ENCODE data around the gene GPR12. TPM values are rescaled to one million over a fixed set of nuclear protein-coding genes. Genes with fewer than 3 reads are reported as not detected.

The GPR12 gene
- total RNA-seq, 1 donor from 2014 or later: not detected

GRCh38 chr13:26708007-26708297 is 52.6 kb downstream of the GPR12 start:
- Histone ChIP-seq H3K4me3 (ENCODE audit: low read length in 3 of 3) (no peak overlapping the region), H3K27me3 (ENCODE audit: control insufficient read depth in 3 of 3, insufficient read depth in 3 of 3, low read length in 3 of 3) (peaks cover 2 to 10% (median 8%) of the 10 kb centered on the region in 3 donors), H3K36me3 (ENCODE audit: control insufficient read depth in 3 of 3, insufficient read depth in 3 of 3, low read length in 3 of 3) (no peaks in the 10 kb centered on the region), H3K27ac (ENCODE audit: low read depth, low read length) (no peak overlapping the region), H3K4me1 (ENCODE audit: control insufficient read depth in 3 of 3, insufficient read depth in 3 of 3, low read length in 3 of 3) (no peaks in the 10 kb centered on the region), H3K9ac (ENCODE audit: low read depth in 1 of 3, low read length in 3 of 3) (no peak overlapping the region), H3K9me3 (ENCODE audit: control insufficient read depth in 3 of 3, low read length in 3 of 3) (no peaks in the 10 kb centered on the region)

GRCh38 chr13:26707122-26708006 is 53.2 kb downstream of the GPR12 start:
- Histone ChIP-seq H3K9me3 (ENCODE audit: control insufficient read depth in 3 of 3, low read length in 3 of 3) (no peaks in the 10 kb centered on the region), H3K36me3 (ENCODE audit: control insufficient read depth in 3 of 3, insufficient read depth in 3 of 3, low read length in 3 of 3) (no peaks in the 10 kb centered on the region), H3K4me3 (ENCODE audit: low read length in 3 of 3) (no peak overlapping the region), H3K9ac (ENCODE audit: low read depth in 1 of 3, low read length in 3 of 3) (no peak overlapping the region), H3K4me1 (ENCODE audit: control insufficient read depth in 3 of 3, insufficient read depth in 3 of 3, low read length in 3 of 3) (no peaks in the 10 kb centered on the region), H3K27me3 (ENCODE audit: control insufficient read depth in 3 of 3, insufficient read depth in 3 of 3, low read length in 3 of 3) (peaks cover 2 to 10% (median 8%) of the 10 kb centered on the region in 3 donors), H3K27ac (ENCODE audit: low read depth, low read length) (no peak overlapping the region)

GRCh38 chr13:26706381-26706780 is 54.2 kb downstream of the GPR12 start:
- Histone ChIP-seq H3K9ac (ENCODE audit: low read depth in 1 of 3, low read length in 3 of 3) (no peak overlapping the region), H3K4me1 (ENCODE audit: control insufficient read depth in 3 of 3, insufficient read depth in 3 of 3, low read length in 3 of 3) (no peaks in the 10 kb centered on the region), H3K27me3 (ENCODE audit: control insufficient read depth in 3 of 3, insufficient read depth in 3 of 3, low read length in 3 of 3) (peaks cover 2 to 10% (median 8%) of the 10 kb centered on the region in 3 donors), H3K4me3 (ENCODE audit: low read length in 3 of 3) (no peak overlapping the region), H3K36me3 (ENCODE audit: control insufficient read depth in 3 of 3, insufficient read depth in 3 of 3, low read length in 3 of 3) (no peaks in the 10 kb centered on the region), H3K9me3 (ENCODE audit: control insufficient read depth in 3 of 3, low read length in 3 of 3) (no peaks in the 10 kb centered on the region), H3K27ac (ENCODE audit: low read depth, low read length) (no peak overlapping the region)

- Histone ChIP-seq H3K9me3 (ENCODE audit: control insufficient read depth in 3 of 3, low read length in 3 of 3) (no peaks in the 10 kb centered on the region), H3K4me1 (ENCODE audit: control insufficient read depth in 3 of 3, insufficient read depth in 3 of 3, low read length in 3 of 3) (no peaks in the 10 kb centered on the region), H3K36me3 (ENCODE audit: control insufficient read depth in 3 of 3, insufficient read depth in 3 of 3, low read length in 3 of 3) (no peaks in the 10 kb centered on the region)
These were observed 55.0 kb downstream of the GPR12 start for GRCh38 chr13:26705536-26705935.

More at GRCh38 chr13:26705536-26705935, 55.0 kb downstream of the GPR12 start:
- H3K27me3 ChIP-seq (ENCODE audit: control insufficient read depth in 3 of 3, insufficient read depth in 3 of 3, low read length in 3 of 3): peaks cover 2 to 10% (median 8%) of the 10 kb centered on the region in 3 donors
- H3K4me3 ChIP-seq (ENCODE audit: low read length in 3 of 3): no peak overlapping the region
- no peak overlapping the region for H3K27ac ChIP-seq (ENCODE audit: low read depth, low read length)
- no peak overlapping the region for H3K9ac ChIP-seq (ENCODE audit: low read depth in 1 of 3, low read length in 3 of 3)

Other genes with a start within 250 kb of the GPR12 start
- 4.7 TPM for gene WASF3, start 203.1 kb downstream of the GPR12 start, total RNA-seq